GM19395 (cell line): ENCODE results near the gene CCDC88A.
"Not testable (repeated sequence)": the region's sequence is repeated elsewhere in the genome, so short reads cannot be mapped to it uniquely, and the experiment has no call there.

Experiments
- ATAC-seq: cut with Tn5 transposase; IDR thresholded peaks from one replicate; pipeline ENCODE4 v1.9.1; 2021; ENCODE audit warnings: mild to moderate bottlenecking, moderate library complexity; ENCODE audit not compliant: unreplicated experiment

CCDC88A gene

DNA sequence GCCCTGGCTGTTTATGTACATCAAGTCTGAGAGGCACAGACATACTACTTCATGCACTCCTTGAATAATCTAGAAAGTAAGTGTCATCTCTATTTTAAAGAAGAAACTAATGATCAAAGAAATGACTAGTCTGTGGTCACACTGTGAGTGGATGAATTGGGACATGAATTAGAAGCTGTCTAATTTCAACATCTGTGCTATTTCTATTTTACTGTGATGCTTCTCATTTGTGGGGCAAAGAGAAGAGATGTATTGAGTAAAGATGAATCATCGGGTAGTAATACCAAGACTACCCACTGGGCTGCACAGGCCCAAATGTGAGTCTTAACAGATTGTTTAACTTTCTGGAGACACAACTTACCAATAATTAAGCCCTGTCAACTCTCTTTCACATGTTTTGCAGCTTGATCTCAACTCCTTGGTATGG, 108.2 kb downstream of the CCDC88A start:
- ATAC-seq: peak; percentile 95

GRCh38 chr2:55309446-55309845, 110.2 kb downstream of the CCDC88A start:
- no peak for ATAC-seq

DNA sequence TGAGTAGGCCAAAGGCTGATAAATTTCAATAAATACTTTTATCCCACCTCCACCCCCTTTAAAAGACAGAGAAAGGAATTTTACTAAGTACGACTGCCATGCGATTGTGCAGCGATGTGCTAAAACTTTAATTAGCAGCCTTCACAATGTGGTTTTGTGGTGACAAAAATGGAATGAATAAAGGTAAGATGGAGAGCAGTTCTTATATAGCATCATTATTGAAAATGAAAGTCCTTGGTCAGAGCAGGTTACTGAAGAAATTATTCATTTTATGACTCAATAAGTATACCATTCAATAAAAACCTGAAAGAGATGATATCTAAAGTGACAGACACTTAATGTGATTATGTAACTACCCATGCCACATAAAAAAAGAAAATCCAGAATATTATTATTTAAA, 117.4 kb downstream of the CCDC88A start:
- peak; percentile 78 for ATAC-seq

GRCh38 chr2:55301277-55301676, 118.4 kb downstream of the CCDC88A start:
- peak; percentile 47 for ATAC-seq

DNA sequence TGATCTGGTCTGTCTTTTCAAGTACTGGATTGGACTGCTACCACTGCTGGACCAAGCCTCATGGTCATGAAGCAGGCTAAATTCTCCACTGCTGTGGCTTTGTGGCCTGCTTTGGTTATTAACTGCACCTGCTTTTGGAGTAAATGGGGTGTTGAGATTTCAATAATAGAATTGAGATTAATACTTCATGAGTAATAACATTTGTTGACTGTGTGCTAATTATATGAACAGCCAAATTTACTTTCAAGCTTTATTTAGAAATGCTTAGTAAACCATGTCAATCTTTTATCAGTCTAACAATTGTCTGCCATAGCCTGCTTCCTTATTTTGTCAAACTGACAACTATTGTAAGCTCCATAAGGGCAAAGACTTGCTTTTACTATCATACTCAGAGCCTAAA, 123.3 kb downstream of the CCDC88A start:
- peak; percentile 47 for ATAC-seq

- ATAC-seq: no peak
These were observed 136.6 kb downstream of the CCDC88A start for GRCh38 chr2:55283083-55283482.

DNA sequence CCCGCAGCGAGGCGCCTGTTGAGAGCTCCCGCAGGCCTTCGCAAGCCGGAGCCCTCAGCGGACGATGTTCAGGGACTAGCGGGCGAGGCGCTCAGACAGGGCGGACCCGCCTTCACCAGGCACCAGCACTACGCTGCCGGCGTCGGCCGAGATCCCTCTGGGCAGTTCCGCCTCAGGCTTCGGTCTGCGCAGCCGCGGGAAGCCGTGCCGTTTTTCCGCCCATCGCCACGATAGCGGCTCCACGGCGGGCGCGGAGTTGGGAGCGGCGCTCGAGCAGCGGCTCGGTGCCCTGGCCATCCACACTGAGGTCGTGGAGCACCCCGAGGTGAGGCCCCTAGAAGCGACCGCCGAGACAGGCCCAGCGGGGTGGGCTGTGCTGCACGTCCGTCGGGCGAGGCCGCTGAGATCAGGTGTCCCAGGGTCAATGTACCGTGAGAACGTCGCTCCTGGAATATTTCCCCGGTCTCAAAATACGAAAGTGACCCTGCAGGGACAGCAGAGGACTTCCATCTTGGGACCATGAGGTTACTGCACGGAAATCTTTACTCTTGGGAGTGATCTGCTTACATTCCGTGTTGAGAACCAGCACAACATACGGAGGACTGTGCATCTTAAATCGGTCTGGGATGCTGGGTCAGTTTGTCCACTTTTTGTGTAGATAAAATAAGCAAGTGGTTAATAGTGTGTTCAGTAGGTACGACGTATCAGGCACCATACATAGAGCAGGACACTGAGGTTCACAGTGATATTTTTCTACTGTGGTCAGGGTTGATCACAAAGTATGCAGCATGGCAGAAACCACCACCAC, 137.3 kb downstream of the CCDC88A start:
- peak; percentile 98 for ATAC-seq

DNA sequence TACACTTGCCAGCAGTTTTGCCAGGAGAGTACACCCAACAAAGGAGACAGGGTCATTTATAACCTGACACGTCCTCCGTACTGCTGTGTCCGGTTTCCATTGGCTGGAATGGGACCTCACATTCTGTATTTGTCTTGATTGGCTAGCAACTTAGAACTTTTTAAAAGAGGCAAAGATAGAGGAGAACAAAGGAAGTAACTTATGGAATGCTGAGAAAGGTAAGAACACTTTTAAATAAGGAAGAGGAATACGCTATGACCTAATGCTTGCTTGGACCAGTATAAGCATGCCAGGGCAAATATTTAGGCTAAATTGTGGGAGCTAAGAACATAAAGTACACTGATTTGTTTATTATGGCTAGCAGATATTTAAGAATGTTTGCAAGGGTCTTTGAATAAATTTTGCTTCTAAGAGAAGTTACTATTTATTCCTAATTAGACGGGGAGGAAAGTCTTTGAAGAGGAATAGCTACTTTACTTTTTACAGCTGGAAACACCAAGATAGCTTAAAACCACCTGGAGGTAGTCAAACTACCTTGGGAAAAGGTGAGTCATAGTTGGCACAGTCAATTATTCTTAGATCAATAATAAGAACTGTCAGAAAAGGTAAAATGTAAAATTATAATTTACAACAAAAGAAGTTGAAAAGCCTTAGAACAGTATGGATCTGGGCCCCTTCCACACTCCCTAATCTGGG, 138.7 kb downstream of the CCDC88A start:
- not testable (repeated sequence) for ATAC-seq

GRCh38 chr2:55279859-55280424, 139.7 kb downstream of the CCDC88A start:
- ATAC-seq: not testable (repeated sequence)

DNA sequence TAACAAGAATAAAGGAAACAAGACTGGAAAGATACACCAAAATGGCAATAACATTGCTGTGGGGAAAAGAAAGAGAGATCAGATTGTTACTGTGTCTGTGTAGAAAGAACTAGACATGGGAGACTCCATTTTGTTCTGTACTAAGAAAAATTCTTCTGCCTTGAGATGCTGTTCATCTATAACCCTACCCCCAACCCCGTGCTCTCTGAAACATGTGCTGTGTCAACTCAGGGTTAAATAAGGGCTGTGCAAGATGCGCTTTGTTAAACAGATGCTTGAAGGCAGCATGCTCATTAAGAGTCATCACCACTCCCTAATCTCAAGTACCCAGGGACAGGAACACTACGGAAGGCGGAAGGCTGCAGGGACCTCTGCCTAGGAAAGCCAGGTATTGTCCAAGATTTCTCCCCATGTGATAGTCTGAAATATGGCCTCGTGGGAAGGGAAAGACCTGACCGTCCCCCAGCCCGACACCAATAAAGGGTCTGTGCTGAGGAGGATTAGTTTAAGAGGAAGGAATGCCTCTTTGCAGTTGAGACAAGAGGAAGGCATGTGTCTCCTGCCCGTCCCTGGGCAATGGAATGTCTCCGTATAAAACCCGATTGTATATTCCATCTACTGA, 140.3 kb downstream of the CCDC88A start:
- ATAC-seq: not testable (repeated sequence)

DNA sequence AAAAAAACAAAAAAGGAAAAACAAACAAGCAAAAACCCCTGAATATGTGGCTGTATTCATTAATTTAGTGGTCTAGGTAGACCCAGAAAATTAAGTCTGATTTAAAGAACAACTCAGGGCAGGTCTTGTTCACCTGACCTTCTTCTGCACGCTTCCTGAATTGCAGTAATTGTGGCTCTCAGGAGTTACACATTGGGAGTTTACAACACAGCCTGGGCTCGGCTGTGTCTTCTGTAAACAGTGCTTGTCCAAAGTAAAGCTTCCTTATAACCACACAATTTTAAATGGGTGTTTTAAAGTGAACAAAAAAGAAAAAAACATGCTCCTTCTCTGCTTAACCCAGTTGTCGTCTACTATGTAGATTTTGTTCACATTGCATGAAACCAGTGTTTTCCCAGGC, 142.3 kb downstream of the CCDC88A start:
- ATAC-seq: no peak

GRCh38 chr2:55274346-55274745, 145.3 kb downstream of the CCDC88A start:
- ATAC-seq: not testable (repeated sequence)

DNA sequence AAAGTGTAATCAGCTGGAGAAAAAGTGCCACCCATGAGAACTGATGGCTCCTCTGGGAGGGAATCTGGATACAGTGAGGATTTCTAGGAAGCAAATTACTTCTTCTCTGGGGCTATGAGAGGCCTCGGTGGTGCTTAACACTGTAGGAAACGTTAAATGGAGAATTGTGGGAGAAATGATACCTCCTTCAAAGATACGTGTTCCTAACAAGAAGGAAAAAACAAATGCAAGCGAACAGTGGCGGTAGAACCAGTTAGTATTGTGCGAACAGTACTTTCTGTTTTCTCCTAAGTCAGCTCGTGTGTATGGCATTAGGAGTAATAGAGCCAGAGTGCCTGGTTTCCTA, 150.0 kb downstream of the CCDC88A start:
- ATAC-seq: no peak

GRCh38 chr2:55268907-55269644, 150.6 kb downstream of the CCDC88A start, which contains the start of gene MTIF2:
MTIF2 (minus strand) TSS chr2:55269231; CDS start chr2:55263858, 5,373 bp downstream.
- ATAC-seq: peak; percentile 96

DNA sequence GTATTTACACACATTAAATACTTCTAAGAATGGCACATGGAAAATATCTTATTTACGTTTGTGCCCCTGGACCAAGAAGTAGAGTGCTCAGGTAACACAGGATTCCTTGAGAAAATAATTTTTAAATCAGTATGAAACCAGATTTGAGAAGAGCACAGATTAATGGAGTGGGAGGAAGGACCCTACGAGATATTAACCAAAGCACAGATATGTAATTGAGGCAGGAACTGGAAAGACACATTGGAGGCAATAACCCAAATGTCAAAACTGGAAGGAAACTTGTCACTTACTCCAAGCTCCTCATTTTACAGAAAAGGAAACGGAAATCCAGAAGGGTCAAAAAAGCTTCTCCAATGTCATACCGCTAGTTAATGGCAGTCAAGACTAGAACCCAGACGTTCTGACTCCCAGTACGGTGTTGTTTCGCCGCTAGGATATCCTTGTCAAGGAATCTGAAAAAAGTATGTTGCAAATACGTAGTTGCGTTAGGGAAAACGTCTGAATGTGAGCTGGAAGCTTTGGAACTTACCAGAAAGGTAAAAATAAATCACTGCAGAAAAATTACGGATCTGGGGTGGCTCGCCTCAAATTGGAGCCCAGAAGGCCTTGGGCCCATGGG, 151.3 kb downstream of the CCDC88A start:
- no peak for ATAC-seq

DNA sequence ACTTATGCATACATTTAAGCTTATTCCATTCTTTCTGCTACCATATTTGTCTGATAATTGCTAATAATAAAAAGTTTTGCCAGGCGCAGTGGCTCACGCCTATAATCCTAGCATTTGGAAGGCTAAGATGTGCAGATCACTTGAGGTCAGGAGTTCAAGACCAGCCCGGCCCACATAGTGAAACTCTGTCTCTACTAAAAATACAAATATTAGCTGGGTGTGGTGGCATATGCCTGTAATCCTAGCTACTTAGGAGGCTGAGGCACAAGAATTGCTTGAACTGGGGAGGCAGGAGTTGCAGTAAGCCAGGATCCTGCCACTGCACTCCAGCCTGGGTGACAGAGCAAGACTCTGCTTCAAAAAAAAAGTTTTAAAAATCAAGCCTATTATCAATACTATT, 160.1 kb downstream of the CCDC88A start:
- not testable (repeated sequence) for ATAC-seq

- no peak for ATAC-seq
These were observed 166.8 kb downstream of the CCDC88A start for GRCh38 chr2:55252832-55253231.

- no peak for ATAC-seq
These were observed 172.6 kb downstream of the CCDC88A start for GRCh38 chr2:55247025-55247424.

DNA sequence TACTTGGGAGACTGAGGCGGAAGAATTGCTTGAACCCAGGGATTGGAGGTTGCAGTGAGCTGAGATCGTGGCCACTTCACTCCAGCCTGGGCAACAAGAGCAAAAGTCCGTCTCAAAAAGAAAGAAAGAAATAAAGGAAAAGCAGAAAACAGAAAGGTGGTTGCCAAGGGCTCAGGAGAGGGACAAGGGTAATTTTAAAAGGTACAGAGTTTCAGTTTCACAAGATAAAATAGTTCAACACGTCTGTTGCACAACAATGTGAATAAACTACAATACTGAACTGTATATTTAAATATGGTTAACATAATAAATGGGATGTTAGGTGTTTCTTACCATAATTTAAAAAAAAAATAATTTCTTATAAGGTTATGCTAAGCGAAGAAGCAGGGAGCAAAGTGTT, 174.2 kb downstream of the CCDC88A start:
- ATAC-seq: no peak

DNA sequence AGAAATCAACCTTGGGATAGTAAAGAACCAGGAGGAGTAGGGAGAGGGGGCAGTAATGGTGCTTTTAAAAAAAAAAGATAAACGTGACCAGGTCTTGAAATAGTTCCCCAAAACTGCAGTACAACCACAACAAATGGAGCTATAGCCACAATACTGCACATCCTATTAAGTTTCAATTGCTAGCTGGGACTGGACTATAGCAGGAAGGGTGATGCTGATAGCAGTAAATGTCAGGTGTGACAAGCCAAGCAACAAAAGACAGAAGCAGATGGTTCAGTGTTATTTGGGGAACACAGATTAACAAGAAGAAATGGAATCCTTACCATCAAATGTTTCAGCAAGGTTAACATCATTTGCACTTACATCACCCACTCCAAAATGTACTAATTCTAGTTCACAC, 177.0 kb downstream of the CCDC88A start:
- no peak for ATAC-seq
